Stimulated activated CD4-positive, alpha-beta T cell treated with anti-CD3 and anti-CD28 coated beads, Interleukin-4, amount 100 ng/mL, for 4 hours (primary cell): ENCODE measurements around the gene ZSWIM8.
A peak's percentile ranks its signal among the peaks of the same experiment; 100 is the strongest.

Experiments
- DNase-seq, 2 experiments: peaks; one replicate each; pipeline ENCODE4 v3.0.0-alpha.2; 2020

The ZSWIM8 gene

DNA sequence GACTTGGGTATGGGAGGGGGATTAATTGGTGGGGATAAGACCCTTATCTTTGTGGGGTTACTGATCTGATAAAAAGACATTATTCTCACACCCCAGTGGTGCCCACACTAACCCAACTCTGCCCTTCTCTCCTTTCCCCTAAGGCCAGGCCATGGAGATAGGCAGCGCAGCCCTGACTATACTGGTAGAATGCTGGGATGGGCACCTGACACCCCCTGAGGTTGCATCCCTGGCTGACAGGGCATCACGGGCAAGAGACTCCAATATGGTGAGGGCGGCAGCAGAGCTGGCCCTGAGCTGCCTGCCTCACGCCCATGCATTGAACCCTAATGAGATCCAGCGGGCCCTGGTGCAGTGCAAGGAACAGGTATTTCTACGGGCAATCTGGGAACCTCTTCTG, 12.7 kb downstream of the ZSWIM8 start:
- DNase-seq: no peak

DNA sequence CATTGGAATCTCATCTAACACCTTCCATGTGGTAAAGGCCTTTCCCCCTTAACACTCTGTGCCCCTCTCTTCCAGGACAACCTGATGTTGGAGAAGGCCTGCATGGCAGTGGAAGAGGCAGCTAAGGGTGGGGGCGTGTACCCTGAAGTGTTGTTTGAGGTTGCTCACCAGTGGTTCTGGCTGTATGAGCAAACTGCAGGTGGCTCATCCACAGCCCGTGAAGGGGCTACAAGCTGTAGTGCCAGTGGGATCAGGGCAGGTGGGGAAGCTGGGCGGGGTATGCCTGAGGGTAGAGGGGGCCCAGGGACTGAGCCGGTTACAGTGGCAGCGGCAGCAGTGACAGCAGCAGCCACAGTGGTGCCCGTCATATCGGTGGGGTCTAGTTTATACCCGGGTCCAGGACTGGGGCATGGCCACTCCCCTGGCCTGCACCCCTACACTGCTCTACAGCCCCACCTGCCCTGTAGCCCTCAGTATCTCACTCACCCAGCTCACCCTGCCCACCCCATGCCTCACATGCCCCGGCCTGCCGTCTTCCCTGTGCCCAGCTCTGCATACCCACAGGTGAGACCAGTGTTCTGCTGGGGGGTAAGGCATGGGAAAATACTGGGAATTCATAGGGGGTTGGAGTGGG, 13.6 kb downstream of the ZSWIM8 start:
- DNase-seq: no peak

DNA sequence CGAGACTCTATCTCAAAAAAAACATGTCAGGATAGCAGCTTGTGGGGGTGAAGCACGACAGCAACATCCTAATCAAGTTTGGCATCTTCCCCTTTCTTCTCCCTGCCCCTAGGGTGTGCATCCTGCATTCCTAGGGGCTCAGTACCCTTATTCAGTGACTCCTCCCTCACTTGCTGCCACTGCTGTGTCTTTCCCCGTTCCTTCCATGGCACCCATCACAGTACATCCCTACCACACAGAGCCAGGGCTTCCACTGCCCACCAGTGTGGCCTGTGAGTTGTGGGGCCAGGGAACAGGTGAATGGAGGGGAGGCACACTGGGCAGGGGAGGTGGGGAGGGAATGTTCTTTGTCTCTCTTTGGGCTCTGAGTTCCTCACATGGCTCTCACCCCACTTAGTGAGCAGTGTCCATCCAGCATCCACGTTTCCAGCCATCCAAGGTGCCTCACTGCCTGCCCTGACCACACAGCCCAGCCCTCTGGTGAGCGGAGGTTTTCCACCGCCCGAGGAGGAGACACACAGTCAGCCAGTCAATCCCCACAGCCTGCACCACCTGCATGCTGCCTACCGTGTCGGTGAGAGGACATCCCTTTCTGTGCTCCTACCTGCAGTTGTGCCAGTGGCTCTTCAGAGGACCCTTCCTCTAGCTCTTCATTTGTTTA, 14.6 kb downstream of the ZSWIM8 start:
- no peak for DNase-seq

DNA sequence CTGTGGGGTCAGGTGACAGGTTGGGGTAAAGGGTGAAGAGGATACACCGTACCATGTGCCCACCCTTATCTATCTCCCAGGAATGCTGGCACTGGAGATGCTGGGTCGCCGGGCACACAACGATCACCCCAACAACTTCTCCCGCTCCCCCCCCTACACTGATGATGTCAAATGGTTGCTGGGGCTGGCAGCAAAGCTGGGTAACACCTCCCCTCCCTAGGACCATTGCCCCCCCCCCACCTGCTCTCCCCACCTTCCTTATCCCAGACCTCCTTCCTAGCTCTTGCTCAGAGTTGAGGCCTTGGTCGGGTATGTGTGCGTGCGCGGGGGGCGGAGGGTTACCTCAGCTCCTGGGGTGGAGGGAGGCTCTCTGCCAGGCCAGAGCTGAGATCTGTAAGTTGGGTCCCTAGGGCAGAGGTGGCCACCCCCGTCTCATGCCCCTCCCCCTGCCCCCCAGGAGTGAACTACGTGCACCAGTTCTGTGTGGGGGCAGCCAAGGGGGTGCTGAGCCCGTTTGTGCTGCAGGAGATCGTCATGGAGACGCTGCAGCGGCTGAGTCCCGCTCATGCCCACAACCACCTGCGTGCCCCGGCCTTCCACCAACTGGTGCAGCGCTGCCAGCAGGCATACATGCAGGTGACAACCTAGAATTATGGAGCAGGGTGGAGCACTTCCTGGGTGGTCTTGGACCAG, 15.3 kb downstream of the ZSWIM8 start:
- DNase-seq: no peak

DNA sequence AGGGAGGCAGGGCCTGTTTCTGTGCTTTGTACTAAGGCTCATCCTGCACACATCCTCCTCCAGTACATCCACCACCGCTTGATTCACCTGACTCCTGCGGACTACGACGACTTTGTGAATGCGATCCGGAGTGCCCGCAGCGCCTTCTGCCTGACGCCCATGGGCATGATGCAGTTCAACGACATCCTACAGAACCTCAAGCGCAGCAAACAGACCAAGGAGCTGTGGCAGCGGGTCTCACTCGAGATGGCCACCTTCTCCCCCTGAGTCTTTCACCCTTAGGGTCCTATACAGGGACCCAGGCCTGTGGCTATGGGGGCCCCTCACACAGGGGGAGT, 15.8 kb downstream of the ZSWIM8 start:
- no peak for DNase-seq

DNA sequence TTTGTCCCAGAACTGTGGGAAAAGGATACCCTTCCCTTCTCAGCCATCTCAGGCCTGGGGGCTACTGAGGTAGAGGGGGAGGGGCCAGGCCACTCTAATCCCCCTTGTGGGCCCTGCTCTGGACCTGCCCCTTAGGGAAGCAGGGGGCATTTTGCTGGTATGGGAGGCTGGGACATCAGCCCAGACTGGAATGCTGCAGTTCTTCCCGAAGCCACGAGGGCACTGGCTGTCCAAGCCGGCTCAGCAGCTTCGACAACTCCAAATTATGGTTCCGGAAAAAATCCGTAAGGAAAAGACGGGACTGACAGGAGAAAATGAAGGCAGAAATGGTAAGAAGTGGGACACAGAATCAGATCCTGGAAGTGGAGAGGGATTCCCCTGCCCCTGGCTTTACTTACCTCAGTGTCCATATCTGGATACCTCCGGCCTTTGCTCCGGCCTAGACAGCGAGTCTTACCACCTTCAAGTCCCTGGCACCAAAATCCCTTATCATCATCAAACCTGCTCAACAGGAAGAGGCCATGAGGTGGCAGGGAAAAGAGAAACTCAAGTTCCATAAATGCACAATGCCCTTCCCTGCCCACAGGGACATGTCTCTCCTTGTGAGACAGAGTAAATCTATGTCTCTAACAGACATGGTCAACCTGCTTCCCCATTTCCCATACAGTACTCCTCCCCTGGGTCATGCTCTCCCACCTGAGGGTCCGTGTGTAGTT, 17.0 kb downstream of the ZSWIM8 start:
- no peak for DNase-seq

DNA sequence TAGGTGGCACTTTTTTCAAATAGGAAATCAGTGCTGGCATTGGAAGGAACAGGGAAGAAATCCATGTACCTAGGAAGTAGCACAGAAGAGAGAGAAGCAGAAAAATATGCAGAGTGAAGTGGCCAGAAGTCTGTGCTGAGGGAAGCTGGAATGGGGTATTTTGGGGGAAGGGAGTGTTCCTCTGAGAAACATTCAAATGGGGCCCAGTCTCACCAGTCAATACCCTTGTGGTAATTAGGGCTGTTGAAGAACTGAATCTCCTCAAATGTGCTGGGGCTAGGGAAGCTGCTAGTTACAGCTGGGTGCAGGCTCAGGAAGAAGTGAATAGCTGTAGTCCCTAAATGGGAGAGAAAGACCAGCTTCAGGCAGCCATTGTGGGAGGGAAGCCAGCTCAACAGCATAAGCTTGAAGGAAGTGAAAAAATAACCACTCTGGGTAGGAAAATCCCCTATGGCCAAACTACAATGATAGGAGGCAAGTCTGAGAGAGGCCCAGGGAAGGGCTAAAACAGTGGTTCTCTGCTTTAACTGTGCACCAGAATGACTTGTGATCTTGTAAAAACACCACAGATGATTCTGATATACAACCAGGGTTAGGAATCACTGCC, 18.4 kb downstream of the ZSWIM8 start:
- DNase-seq: no peak

DNA sequence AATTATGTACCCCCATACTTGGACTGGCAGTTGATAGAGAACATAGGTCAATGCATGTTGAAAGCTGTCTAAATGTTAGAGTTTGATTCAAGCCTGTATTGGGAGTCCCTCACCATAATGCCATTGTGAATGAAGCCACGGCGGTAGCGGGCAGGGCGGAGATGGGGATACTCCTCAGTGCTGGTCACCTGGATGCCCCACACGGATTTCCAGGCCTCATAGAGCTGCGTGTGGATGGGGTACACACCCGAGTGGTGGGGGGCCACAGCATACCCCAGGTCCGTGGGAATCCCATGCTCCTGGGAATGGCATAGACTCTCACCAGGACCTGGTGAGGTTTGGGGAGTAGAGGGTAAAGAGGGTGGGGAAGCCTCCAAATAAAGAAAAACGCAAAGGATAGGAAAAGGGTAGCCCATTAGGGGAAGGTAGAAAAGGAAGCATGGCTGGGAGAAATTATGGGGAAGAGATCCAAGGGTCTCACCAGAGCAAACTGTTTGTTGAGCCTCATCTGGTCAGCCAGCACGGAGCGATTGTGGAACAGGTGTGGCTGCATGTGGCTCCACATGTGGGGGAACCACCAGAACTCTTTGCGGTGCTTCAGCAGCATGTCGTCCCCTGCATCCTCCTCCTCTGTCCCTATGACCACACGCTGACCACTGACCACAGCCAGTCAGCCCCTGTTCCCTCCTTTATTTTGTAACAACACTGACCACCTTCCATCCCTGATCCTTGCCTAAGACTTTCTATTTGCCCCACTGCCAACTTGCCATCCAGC, 21.0 kb downstream of the ZSWIM8 start:
- no peak for DNase-seq

DNA sequence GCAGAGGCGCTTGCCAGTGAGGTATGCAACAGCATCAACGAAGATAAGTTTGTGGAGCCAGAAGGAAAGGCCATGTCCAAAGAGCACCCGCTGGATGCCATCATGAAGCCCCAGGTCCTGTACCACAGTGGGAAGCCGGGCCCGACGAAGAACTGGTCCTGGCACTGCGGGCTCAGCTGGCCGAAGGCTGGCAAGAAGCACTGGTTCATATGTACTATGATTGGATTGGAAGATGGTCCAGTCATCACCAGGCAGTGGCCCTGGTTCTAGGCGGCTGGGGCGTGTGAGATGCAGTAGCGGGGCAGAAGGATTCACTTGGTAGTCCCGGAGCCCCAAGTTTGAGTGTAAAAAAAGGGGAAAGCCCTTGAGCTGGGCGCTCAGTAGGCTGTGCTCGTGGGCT, 22.1 kb downstream of the ZSWIM8 start:
- DNase-seq: no peak

DNA sequence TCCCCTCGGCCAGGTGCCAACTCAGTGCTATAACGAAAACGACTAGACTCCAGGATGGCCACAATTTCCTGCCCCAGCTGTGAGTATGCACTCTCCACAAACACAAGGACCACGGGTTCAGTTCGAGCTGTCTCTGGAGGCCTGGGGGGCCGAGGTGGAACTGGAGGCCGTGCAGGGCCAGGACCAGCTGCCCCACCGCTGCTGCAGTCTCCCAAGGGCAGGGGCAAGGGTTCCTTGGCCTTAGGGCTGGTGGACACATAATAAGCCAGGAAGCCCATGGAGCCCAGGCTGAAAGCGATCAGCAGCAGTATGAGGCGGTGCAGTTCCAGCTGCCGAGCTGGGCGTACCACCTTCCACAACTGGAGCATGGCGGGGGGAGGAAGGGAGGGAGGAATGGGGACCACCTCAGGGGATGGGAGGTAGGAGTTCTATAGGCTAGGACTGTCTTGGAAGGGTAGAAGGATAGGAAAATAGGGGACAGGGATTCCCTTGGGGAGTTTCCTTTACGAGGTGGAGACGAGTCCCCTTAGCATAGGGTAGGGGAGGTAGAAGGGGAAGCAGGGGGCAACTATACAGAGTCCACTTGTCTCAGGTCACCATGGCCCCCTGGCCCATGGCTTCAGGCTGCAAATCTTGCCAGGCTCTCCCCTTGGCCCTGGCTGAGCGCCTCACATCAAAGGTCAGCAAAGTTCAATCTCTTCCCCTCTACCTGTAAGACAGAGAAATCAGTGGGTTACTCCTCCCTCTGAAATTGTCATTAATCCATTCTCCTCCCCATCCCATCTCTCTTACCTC, 22.8 kb downstream of the ZSWIM8 start:
- DNase-seq: no peak

DNA sequence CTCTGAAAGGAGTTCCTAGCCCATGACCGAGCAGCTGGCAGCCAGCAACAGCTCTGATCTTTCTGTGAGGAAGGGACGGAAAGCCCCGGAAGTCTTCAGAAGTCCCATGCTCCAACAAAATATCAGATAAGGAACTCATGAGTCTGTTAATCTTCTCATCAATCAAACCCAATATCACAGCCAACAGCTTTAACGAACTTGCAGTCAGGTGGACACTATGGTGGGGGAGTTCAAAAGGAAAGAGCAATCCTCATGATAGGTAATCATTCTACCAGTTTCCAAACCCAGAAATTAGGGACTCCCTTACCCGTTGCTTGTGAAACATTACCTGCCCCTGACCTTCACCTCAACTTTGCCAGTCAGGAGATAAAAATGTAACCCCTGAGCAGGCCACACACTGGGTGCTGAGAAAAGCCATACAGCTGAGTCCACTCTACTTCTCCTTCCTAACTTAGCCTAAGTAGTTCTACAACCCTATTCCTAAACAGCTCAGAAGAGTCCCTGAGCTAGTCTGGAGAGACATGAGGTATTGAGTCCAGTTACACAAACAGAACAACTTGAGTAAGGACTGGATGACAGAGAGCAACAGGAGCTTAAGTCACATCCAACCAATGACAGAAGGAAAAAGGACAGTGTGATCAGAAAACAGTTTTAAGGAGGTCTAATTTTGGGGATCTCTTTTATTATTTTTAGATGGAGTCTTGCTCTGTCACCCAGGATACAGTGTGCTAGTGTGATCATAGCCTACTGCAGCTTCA, 23.8 kb downstream of the ZSWIM8 start:
- DNase-seq: no peak

DNA sequence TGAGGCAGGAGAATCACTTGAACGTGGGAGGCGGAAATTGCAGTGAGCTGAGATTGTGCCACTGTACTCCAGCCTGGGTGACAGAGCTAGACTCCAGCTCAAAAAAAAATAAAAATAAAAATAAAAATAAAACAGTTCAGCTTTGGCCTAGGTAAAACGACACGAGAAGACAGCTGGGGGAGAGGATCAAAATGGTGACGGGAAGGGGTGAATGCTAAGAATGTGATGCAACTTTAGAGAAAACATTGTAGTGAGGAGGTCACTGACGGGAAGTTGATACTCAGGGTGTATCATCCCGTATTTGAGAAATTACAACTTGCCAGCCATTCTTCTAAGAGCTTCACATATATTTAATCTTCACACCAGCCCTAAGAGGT, 24.9 kb downstream of the ZSWIM8 start:
- no peak for DNase-seq

DNA sequence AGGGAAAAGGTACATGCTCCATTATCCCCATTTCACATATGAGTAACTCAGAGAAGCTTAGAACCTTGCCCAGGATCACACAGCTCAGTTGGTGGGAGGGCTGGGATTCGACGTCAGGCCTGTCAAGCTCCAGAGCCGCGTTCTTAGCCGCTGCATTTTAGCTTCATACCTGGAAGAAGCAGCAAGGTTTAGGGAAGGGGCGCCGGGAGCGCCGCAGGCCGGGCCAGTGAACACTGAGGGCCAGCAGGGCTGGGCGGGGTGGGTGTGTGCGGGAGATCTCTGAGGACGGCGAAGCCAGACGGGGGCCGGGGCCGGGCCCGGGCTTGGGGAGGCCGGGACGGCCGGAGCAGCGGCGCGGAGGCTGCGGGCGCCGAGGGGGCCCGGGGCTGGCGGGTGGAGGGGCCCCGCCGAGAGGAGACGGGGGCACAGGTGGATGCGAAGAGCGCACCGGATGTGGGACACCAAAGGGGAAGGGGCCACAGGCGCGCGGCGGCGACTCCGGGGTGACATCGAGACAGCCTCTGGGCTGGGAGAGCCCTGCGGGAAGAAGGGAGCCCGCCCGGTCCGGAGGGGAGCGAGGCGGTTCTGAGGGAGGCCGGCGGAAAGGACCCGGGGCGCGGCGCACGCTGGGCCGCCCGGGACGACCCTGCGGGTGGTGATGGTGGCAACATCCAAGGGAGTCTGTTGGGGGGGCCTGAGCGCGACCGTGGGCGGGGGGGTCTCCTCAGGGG, 25.5 kb downstream of the ZSWIM8 start:
- DNase-seq: peak; percentile 45 to 50

DNA sequence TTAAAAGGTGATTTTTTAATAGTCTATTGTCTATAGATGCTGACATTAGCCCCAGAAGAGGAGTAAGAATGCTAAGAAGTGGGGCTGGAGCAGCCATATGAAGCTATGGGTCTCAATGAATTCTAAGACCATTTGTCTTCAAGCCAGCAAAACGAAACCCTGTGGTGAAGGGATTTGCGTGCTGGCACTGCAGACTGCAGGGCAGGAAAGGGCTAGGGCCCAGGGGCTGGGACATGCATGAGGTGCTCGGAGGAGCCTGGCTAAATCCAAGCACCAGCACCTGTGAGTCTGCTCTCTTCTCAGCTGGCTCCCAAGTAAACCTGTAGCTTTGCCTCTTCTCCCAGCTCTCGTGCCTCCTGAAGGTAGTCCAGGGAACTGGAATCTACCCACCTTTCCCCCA, 27.3 kb downstream of the ZSWIM8 start:
- DNase-seq: no peak

DNA sequence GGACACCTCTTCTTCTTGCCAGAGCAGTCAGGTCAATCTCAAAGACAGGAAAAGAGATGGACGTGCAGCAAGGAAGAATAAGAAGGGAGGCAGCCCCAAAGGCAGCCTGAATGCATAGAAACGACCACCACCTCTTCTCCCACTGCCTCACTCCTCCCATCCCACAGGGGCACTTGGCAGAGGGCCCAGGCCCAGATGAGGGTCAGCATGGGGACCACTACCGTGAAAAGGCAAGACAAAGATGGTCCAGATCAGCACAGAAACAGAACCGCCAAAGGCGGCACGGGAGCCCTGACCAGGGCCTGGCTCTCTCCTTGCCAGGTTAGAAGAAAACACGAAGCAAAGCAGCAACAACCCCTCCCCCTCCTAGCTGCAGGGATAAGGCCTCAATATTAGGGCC, 27.9 kb downstream of the ZSWIM8 start:
- DNase-seq: no peak

DNA sequence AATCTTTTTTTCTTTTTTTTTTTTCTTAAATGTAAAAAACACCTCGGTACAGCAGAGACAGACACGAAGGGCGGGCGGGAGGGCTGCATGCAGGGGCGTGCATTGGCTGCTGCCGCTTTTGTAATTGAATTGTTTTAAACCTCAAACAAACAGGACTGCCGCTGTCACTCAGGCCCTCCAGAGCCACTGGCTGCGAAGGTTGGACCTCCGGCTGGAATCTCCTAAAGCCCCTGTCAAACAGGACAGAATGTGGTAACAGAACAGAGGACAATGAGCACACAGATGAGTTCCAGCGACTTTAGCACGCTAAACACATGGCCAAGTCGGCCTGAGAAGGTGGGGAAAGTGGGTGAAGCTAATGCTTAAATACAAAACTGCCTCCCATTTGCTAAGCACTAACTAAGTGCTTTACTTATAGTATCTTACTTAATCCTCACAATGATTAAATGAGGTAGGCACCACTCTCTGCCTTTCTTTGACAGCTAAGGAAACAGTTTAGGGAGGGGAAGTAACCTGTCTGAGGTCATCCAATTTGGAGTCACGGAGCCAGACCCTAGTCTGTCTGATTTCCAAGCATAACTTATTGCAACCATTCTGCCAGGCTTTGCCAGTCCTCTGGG, 29.0 kb downstream of the ZSWIM8 start:
- DNase-seq: no peak

DNA sequence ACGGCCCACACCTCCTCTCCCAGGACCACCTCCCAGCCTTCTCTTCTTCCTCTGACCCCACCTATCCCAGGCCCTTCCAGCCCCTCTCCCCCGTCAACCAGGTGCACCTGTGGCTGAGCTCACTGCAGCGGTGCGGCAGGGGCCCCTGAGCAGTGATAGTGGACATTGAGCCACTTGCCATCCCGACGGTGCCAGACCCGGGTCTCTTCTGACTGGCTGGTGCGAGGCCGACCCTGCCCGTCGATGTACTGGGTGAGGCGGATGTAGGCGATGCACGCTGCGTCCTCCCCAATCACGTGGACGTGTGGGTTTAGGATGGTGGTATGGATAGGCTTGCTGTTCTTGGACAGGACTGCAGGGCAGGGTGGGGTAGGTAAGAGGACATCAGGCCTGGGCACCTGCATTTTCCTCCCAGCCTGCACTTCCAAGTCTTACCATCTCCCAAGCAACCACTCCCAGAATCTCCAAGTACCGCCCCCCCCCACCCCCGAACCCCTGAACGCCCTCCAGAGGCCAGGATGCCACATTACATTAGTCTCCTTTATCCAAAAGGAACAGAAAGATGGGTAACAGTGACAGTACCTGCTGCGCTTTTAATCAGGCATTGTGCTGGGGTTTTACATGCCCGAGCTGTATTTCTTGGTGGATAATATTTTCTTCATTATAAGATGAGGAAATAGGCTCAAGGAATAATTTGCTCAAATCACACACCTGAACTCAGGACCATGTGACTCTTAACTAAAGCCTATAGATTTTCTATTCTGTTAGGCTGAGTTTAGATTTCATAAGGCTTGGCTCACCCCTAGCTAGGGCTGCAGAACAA, 29.7 kb downstream of the ZSWIM8 start:
- no peak for DNase-seq

DNA sequence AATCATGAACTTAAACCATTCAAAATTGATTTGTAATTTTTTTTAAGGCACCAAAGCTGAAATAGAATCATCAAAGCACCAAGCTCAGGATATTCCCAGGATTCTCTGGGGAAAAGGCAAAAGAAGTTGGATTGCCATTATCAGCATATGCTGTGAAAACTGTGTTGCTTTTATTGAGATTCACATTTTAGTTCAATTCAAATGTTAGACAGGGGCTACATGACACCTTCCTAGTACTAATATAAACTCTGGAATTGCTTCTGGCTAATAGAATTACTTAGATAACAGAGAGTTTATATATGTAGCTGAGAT, 30.3 kb downstream of the ZSWIM8 start:
- no peak for DNase-seq
